ENCODE measurements around the gene AGA.

The AGA gene

GRCh38 chr4:177391287-177391686 lies 51.0 kb downstream of the AGA start:
- no peak for DNase-seq (ENCODE audit: low read depth, low spot score)

GRCh38 chr4:177386278-177386815 lies 55.9 kb downstream of the AGA start:
- DNase-seq (ENCODE audit: low read depth, low spot score) = no peak

DNA sequence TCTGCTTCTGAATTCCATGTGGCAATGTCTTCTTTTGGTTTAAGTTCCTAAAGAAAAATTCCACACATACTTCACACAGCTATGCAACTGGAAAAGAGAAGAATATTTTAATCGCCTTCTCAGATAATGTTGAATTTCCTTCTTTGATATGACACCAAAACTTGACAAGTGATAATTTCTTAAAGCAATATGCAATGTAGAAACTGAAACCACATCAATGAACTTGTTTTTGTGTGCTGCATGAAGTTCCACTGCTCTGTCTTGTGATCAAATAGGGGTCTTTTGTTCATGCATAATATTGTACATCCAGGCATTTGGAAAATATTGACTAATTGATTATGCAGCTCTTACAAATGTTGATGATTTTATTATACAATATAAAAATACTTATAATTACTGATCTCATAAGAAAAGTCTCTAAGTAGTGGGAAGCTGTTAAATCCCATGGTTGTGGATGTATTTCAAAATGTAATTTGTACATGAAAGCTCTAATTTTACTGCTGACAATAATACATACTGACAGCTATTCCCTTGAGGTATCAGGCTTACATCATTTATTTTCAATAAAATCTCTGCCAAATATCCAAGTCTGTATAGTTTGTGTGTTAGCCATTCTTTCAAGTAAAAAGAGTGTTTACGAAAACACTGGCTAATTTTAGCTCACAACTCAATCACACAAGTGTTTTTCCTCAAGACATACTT lies 56.5 kb downstream of the AGA start:
- no peak for DNase-seq (ENCODE audit: low read depth, low spot score)

- no peak for DNase-seq (ENCODE audit: low read depth, low spot score)
Observed at GRCh38 chr4:177384856-177385397, 57.3 kb downstream of the AGA start.

GRCh38 chr4:177381762-177382310 lies 60.4 kb downstream of the AGA start:
- no peak for DNase-seq (ENCODE audit: low read depth, low spot score)

All from smooth muscle cell of the brain vasculature (primary cell).